SU-DHL-6 (cell line): Measurements from ENCODE around the gene TTC8.

ENCODE experiments used
- CTCF ChIP-seq: fragments of 200-600 bp; sonication (generic); IDR thresholded peaks from one replicate; pipeline ENCODE4 v1.5.1; 2017; ENCODE audit warnings: antibody characterized with exemption, mild to moderate bottlenecking, low read length, moderate library complexity; ENCODE audit not compliant: insufficient read depth, poor library complexity, severe bottlenecking
- EZH2phosphoT487 ChIP-seq: fragments of 200-600 bp; sonication (generic), shearing (Covaris generic); conservative IDR thresholded peaks from 2 replicates; pipeline ENCODE4 v1.6.1; 2018; ENCODE audit warnings: mild to moderate bottlenecking, antibody characterized with exemption, low read length, moderate library complexity, mixed read lengths

GRCh38 chr14:88851587-88851986, 27.1 kb downstream of the TTC8 start:
- no peak for TF ChIP-seq CTCF
- no peak for TF ChIP-seq EZH2phosphoT487
